ENCODE results near the gene TF. TPM values are rescaled to one million over a fixed set of nuclear protein-coding genes. Genes with fewer than 3 reads are reported as not detected.

Gene TF
- total and polyA plus RNA-seq, 2 of the 8 experiments (the other 6 are each of a cell fraction or from before 2014, with no cell fraction given), result 0.02 to 0.26 TPM

DNA sequence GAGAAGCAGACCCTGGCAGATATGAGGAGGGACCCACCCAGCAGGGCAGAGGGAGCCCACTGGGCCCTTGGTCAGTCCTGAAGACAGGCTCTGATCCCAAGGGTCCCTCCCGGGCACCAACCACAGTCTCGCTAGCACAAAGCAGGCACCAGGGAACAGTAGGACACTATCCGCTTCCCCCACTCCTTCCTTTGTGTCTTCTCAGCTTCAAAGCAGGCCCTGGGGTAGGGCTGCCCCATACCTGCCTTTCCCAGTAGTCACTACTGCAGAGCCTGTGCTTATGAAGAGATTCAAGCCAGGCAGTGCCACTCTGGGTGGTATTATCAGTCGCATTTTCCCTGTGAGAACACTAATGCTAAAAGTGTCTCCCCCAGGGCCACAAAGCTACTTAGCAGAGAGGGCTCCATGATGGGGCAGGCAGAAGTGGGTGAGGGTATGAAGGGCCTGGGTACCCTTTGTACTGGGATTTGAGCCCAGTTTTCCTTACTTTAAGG, 92.2 kb downstream of the TF start (continued):
- TF ChIP-seq, protein P1, sequence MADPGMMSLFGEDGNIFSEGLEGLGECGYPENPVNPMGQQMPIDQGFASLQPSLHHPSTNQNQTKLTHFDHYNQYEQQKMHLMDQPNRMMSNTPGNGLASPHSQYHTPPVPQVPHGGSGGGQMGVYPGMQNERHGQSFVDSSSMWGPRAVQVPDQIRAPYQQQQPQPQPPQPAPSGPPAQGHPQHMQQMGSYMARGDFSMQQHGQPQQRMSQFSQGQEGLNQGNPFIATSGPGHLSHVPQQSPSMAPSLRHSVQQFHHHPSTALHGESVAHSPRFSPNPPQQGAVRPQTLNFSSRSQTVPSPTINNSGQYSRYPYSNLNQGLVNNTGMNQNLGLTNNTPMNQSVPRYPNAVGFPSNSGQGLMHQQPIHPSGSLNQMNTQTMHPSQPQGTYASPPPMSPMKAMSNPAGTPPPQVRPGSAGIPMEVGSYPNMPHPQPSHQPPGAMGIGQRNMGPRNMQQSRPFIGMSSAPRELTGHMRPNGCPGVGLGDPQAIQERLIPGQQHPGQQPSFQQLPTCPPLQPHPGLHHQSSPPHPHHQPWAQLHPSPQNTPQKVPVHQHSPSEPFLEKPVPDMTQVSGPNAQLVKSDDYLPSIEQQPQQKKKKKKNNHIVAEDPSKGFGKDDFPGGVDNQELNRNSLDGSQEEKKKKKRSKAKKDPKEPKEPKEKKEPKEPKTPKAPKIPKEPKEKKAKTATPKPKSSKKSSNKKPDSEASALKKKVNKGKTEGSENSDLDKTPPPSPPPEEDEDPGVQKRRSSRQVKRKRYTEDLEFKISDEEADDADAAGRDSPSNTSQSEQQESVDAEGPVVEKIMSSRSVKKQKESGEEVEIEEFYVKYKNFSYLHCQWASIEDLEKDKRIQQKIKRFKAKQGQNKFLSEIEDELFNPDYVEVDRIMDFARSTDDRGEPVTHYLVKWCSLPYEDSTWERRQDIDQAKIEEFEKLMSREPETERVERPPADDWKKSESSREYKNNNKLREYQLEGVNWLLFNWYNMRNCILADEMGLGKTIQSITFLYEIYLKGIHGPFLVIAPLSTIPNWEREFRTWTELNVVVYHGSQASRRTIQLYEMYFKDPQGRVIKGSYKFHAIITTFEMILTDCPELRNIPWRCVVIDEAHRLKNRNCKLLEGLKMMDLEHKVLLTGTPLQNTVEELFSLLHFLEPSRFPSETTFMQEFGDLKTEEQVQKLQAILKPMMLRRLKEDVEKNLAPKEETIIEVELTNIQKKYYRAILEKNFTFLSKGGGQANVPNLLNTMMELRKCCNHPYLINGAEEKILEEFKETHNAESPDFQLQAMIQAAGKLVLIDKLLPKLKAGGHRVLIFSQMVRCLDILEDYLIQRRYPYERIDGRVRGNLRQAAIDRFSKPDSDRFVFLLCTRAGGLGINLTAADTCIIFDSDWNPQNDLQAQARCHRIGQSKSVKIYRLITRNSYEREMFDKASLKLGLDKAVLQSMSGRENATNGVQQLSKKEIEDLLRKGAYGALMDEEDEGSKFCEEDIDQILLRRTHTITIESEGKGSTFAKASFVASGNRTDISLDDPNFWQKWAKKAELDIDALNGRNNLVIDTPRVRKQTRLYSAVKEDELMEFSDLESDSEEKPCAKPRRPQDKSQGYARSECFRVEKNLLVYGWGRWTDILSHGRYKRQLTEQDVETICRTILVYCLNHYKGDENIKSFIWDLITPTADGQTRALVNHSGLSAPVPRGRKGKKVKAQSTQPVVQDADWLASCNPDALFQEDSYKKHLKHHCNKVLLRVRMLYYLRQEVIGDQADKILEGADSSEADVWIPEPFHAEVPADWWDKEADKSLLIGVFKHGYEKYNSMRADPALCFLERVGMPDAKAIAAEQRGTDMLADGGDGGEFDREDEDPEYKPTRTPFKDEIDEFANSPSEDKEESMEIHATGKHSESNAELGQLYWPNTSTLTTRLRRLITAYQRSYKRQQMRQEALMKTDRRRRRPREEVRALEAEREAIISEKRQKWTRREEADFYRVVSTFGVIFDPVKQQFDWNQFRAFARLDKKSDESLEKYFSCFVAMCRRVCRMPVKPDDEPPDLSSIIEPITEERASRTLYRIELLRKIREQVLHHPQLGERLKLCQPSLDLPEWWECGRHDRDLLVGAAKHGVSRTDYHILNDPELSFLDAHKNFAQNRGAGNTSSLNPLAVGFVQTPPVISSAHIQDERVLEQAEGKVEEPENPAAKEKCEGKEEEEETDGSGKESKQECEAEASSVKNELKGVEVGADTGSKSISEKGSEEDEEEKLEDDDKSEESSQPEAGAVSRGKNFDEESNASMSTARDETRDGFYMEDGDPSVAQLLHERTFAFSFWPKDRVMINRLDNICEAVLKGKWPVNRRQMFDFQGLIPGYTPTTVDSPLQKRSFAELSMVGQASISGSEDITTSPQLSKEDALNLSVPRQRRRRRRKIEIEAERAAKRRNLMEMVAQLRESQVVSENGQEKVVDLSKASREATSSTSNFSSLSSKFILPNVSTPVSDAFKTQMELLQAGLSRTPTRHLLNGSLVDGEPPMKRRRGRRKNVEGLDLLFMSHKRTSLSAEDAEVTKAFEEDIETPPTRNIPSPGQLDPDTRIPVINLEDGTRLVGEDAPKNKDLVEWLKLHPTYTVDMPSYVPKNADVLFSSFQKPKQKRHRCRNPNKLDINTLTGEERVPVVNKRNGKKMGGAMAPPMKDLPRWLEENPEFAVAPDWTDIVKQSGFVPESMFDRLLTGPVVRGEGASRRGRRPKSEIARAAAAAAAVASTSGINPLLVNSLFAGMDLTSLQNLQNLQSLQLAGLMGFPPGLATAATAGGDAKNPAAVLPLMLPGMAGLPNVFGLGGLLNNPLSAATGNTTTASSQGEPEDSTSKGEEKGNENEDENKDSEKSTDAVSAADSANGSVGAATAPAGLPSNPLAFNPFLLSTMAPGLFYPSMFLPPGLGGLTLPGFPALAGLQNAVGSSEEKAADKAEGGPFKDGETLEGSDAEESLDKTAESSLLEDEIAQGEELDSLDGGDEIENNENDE (IDR thresholded peaks at IDR 0.05; ENCODE audit: insufficient replicate concordance, low read length), result no peak
